KMS-11 (cell line): Measurements from ENCODE around the gene FAM110D.

Source experiments
- H2AFZ ChIP-seq: fragments of 200-600 bp; sonication (generic); 2 replicates; pipeline ENCODE4 v1.6.1; 2016; ENCODE audit warnings: antibody characterized with exemption, mixed run types, low read depth
- H3K27ac ChIP-seq: fragments of 200-600 bp; sonication (generic); 2 replicates; pipeline ENCODE4 v1.6.1; 2016; ENCODE audit warnings: mild to moderate bottlenecking, mixed run types
- H3K27me3 ChIP-seq: fragments of 200-600 bp; sonication (generic); 2 replicates; pipeline ENCODE4 v1.6.1; 2017; ENCODE audit warnings: mild to moderate bottlenecking, low read depth, mixed run types, moderate library complexity; ENCODE audit not compliant: insufficient read depth
- H3K36me3 ChIP-seq: fragments of 200-600 bp; sonication (generic); 2 replicates; pipeline ENCODE4 v1.6.1; 2017; ENCODE audit warnings: mild to moderate bottlenecking, mixed run types; ENCODE audit not compliant: insufficient read depth
- H3K4me1 ChIP-seq: fragments of 200-600 bp; sonication (generic); 2 replicates; pipeline ENCODE4 v1.6.1; 2016; ENCODE audit warnings: mild to moderate bottlenecking, low read depth, mixed run types; ENCODE audit not compliant: poor library complexity, severe bottlenecking
- H3K4me2 ChIP-seq: fragments of 200-600 bp; sonication (generic); 2 replicates; pipeline ENCODE4 v1.7.0; 2016; ENCODE audit warnings: mild to moderate bottlenecking, mixed run types
- H3K4me3 ChIP-seq: fragments of 200-600 bp; sonication (generic); IDR thresholded peaks from 2 replicates; pipeline ENCODE4 v1.6.1; 2017; ENCODE audit warnings: low read depth, low read length, mixed read lengths; ENCODE audit not compliant: insufficient read depth
- H3K79me2 ChIP-seq: fragments of 200-600 bp; sonication (generic); 2 replicates; pipeline ENCODE4 v1.6.1; 2016; ENCODE audit warnings: low read depth, mixed run types; ENCODE audit not compliant: insufficient read depth
- H3K9ac ChIP-seq: fragments of 200-600 bp; sonication (generic); 2 replicates; pipeline ENCODE4 v1.6.1; 2016; ENCODE audit warnings: mild to moderate bottlenecking, mixed run types
- H4K20me1 ChIP-seq: fragments of 200-600 bp; sonication (generic); 2 replicates; pipeline ENCODE4 v1.6.1; 2016; ENCODE audit warnings: mild to moderate bottlenecking, mixed run types; ENCODE audit not compliant: insufficient read depth
- CTCF ChIP-seq: fragments of 200-600 bp; sonication (generic); conservative IDR thresholded peaks from 2 replicates; pipeline ENCODE4 v1.6.1; 2017; ENCODE audit warnings: low read depth, mild to moderate bottlenecking, antibody characterized with exemption, low read length, moderate library complexity, mixed read lengths

The FAM110D gene

GRCh38 chr1:26111530-26112406, 47.1 kb upstream of the FAM110D start, which contains the start of gene PDIK1L:
TSS of gene PDIK1L (plus strand) at chr1:26111824. CDS start at chr1:26114309, 2,485 bp downstream.
- peak within 1 kb of the TSS; percentile 84 for H3K27ac ChIP-seq
- peaks cover 14% of the 10 kb centered on the region; the same call in 1 of the 2 replicates for H3K79me2 ChIP-seq
- no peaks in the 10 kb centered on the region for H3K27me3 ChIP-seq
- peak within 1 kb of the TSS; percentile 63 for H3K4me3 ChIP-seq
- H3K4me2 ChIP-seq = peak within 1 kb of the TSS; percentile 75
- peak within 1 kb of the TSS; percentile 93 for H3K9ac ChIP-seq
- peak within 1 kb of the TSS; percentile 89 for H2AFZ ChIP-seq
- TF ChIP-seq CTCF = no peak
- no peaks in the 10 kb centered on the region for H3K36me3 ChIP-seq
- H4K20me1 ChIP-seq = no peaks in the 10 kb centered on the region
- peaks cover 41% of the 10 kb centered on the region for H3K4me1 ChIP-seq

- H3K4me3 ChIP-seq = peak overlapping the region; percentile 63
- H3K4me2 ChIP-seq = peak overlapping the region; percentile 75
- peaks cover 41% of the 10 kb centered on the region for H3K4me1 ChIP-seq
- peak overlapping the region; percentile 66 for H3K9ac ChIP-seq
- peak overlapping the region; percentile 88; the same call in 1 of the 2 replicates for H2AFZ ChIP-seq
- peaks cover 14% of the 10 kb centered on the region; the same call in 1 of the 2 replicates for H3K79me2 ChIP-seq
- peak overlapping the region; percentile 84 for H3K27ac ChIP-seq
- no peaks in the 10 kb centered on the region for H4K20me1 ChIP-seq
- H3K36me3 ChIP-seq = no peaks in the 10 kb centered on the region
- no peaks in the 10 kb centered on the region for H3K27me3 ChIP-seq
- no peak for TF ChIP-seq CTCF
These were observed 46.5 kb upstream of the FAM110D start for GRCh38 chr1:26112407-26112775.

GRCh38 chr1:26114165-26114927, 44.5 kb upstream of the FAM110D start:
- Histone ChIP-seq H3K27me3 (no peaks in the 10 kb centered on the region), H3K36me3 (no peaks in the 10 kb centered on the region), H3K4me1 (peaks cover 56% of the 10 kb centered on the region), H2AFZ (no peak overlapping the region), H3K4me2 (peak overlapping the region; percentile 75; the same call in 1 of the 2 replicates), H3K79me2 (peaks cover 14% of the 10 kb centered on the region; the same call in 1 of the 2 replicates), H3K4me3 (no peak overlapping the region), H3K9ac (no peak overlapping the region), H3K27ac (no peak overlapping the region), H4K20me1 (no peaks in the 10 kb centered on the region)
- TF ChIP-seq CTCF = no peak

- Histone ChIP-seq H3K27me3 (no peaks in the 10 kb centered on the region), H3K4me2 (peak overlapping the region; percentile 94), H3K9ac (peak overlapping the region; percentile 38; the same call in 1 of the 2 replicates), H3K4me1 (peaks cover 73% of the 10 kb centered on the region), H3K79me2 (peaks cover 3% of the 10 kb centered on the region; the same call in 1 of the 2 replicates), H3K36me3 (no peaks in the 10 kb centered on the region), H4K20me1 (no peaks in the 10 kb centered on the region), H3K4me3 (peak overlapping the region; percentile 33), H3K27ac (peak overlapping the region; percentile 79), H2AFZ (peak overlapping the region; percentile 32; the same call in 1 of the 2 replicates)
- TF ChIP-seq CTCF = no peak
These were observed 38.8 kb upstream of the FAM110D start for GRCh38 chr1:26119892-26120608.
